ENCODE data around the gene PCAT6.
"Not testable (repeated sequence)": the region's sequence is repeated elsewhere in the genome, so short reads cannot be mapped to it uniquely, and the experiment has no call there.

Gene PCAT6

GRCh38 chr1:202810615-202811295, at the start of gene PCAT6:
Gene PCAT6, plus strand, starts transcription at chr1:202810954.
- peak; percentile 70 for DNase-seq (ENCODE audit: low read depth)

GRCh38 chr1:202762019-202762418, 48.7 kb upstream of the PCAT6 start:
- no peak for DNase-seq (ENCODE audit: low read depth)

GRCh38 chr1:202765721-202766120, 45.0 kb upstream of the PCAT6 start:
- no peak for DNase-seq (ENCODE audit: low read depth)

- no peak for DNase-seq (ENCODE audit: low read depth)
Measured at GRCh38 chr1:202770135-202770534, 40.6 kb upstream of the PCAT6 start.

DNA sequence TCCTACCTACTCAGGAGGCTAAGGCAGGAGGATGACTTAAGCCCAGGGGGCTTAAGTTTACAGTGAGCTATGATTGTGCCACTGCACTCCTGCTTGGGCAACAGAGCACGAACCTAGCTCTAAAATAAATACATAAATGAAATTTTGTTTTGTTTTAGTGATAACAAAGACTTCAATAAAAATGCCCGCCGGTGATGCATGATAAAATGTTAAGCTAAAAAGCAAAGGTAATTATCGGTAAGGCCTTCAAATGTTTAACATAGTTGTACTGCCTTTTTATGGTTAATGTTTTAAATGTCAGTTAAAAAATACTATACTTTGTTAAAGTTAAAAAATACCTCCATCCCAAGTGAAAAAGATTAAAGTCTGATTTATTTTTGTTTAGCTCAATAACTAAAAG, 29.6 kb upstream of the PCAT6 start:
- no peak for DNase-seq (ENCODE audit: low read depth)

DNA sequence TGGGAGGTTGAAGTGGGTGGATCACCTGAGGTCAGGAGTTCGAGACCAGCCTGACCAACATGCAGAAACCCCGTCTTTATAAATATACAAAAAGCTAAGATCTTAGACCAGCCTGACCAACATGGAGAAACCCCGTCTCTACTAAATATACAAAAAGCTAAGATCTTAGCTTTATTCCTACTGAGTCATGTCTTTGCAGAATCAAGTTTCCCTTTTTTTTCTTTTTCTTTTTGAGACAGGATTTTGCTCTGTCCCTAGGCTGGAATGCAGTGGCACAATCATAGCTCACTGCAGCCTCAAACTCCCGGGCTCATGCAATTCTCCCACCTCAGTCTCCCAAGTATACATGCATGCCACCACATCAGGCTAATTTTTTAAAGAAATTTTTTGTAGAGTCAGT, 23.9 kb upstream of the PCAT6 start:
- no peak for DNase-seq (ENCODE audit: low read depth)

- no peak for DNase-seq (ENCODE audit: low read depth)
Measured at GRCh38 chr1:202788800-202789199, 22.0 kb upstream of the PCAT6 start.

GRCh38 chr1:202791077-202791747, 19.5 kb upstream of the PCAT6 start:
- no peak for DNase-seq (ENCODE audit: low read depth)

DNA sequence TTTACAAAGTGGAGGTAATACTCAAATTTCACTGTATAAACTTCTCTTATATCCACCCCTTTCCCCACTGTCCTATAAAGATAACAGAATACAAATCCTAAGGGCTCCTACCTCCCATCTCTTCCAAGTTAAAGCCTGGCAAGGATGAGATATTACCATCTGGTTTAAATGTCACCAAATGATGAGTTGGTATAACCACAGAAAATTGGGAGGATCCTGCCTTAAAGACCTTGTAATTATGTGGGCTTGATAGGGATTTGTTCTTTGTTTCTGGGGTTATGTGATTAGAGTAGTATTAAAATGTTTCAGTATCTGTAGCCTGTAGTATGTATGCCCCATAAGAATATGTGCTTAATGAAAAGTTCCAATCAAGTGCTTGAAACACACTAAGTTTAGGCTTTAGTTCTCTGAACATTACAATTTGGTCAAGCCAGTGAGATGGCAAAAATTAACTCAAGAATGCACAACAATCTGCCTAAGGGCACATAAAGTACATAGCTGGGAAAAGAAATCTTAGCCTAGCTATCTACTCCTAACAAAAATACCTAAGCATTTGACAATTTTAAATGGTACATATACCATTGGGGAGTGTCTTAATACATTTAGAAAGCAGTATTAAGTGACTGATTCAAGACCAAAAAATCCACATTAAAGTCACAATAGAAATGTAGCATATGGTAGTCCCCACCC, 16.6 kb upstream of the PCAT6 start:
- no peak for DNase-seq (ENCODE audit: low read depth)

DNA sequence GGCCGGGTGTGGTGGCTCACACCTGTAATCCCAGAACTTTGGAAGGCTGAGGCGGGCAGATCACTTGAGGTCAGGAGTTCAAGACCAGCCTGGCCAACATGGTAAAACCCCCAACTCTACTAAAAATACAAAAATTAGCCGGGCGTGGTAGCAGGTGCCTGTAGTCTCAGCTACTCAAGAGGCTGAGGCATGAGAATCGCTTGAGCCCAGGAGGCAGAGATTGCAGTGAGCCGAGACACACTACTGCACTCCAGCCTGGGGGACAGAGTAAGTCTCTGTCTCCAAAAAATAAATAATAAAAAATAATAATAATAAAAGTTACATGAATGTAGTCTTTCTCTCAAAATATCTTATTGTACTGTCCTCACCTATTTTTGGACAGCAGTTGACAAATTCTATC, 15.8 kb upstream of the PCAT6 start:
- not testable (repeated sequence) for DNase-seq (ENCODE audit: low read depth)

DNA sequence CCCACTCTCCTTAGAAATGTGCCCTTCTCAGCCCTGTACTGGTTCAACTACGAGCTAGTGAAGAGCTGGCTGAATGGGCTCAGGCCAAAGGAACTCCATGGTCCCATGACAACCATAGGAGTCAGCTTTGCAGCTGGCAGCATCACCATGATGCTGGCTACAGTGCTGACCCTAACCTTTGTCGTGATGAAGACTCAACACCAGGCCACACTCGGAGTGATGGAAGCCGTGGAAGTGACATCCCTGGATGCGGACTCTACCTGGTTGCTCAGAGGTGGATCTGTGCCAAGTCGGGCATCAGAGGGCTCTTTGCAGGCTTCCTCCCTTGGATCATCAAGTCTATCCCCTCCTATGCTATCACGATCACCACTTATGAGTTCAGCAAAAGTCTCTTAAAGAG, 14.1 kb upstream of the PCAT6 start:
- no peak for DNase-seq (ENCODE audit: low read depth)

GRCh38 chr1:202798260-202798659, 12.5 kb upstream of the PCAT6 start:
- DNase-seq (ENCODE audit: low read depth), result no peak

DNA sequence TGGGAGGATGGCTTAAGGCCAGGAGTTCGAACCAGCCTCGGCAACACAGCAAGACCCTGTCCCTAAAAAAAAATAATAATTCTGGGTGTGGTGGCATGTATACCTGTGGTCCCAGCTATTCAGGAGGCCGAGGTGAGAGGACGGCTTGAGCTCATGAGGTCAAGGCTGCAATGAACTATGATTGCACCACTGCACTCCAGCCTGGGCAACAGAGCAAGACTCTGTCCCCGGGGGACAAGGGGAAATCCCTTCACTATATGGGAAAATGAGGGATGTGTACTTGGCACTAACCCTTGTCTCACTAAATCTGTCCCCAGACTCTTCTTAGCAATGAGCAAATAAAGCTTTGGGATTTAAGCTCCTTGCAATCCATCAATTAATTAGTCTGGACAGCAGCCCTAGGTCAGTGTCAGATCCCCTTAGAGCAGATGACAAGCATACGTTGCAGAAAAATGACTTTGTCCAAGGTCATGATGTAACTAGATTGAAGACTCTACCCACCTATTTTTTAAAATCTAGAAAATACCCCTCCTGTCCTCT, 11.9 kb upstream of the PCAT6 start:
- DNase-seq (ENCODE audit: low read depth), result no peak

DNA sequence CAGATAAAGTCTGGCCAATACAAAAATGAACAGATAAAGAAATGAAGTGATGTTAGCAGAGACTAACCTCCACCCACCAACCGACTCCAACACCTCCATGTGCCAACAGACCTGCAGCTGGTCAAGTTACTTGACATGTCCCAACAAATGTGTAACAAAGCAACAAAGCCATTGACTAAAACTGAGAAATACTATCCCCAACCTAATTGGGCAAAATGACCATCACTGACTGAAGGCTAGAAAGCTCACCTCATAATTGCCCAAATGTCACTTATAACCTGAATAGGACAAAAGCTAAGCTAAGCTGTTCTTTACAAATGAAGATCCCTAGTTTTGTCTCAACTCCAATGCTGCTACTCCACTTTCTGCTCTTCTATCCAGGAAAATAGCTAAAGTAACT, 10.0 kb upstream of the PCAT6 start:
- no peak for DNase-seq (ENCODE audit: low read depth)

DNA sequence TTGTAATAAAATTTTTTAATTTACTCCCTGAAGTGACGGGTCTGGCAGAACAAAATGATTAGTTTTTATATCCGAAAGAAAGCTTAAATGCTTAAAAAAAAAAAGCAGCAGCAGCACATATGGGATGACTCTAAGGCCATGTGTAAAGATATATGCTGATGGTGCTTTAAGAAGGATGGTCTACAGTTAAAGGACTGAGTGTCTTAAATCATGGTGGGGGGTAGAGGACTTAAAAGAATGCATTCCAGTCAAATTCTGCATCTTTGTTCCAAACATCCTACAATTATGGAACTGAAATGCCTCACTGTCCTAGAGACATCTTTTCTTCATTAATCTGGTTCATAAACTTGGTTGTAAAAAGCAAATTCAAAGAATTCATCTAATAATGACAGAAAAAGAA, 9.6 kb upstream of the PCAT6 start:
- DNase-seq (ENCODE audit: low read depth), result no peak

DNA sequence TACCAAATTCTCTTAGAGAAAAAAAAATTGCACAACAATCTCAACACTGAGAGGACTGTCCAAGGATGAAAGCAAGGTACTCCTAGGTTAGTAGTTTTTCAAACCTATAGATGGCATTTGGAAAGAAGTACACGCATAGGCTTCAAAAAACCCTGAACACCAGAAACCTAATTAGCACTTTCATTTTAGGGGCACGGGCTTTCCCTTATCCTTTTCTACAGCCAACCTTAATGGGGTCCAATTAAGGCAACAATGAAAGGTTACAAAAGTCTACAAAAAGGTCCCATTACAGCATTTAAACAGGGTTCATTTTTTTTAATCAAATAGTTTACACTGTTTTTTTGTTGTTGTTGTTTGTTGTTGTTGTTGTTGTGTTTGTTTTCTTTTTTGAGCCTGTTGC, 8.7 kb upstream of the PCAT6 start:
- no peak for DNase-seq (ENCODE audit: low read depth)

DNA sequence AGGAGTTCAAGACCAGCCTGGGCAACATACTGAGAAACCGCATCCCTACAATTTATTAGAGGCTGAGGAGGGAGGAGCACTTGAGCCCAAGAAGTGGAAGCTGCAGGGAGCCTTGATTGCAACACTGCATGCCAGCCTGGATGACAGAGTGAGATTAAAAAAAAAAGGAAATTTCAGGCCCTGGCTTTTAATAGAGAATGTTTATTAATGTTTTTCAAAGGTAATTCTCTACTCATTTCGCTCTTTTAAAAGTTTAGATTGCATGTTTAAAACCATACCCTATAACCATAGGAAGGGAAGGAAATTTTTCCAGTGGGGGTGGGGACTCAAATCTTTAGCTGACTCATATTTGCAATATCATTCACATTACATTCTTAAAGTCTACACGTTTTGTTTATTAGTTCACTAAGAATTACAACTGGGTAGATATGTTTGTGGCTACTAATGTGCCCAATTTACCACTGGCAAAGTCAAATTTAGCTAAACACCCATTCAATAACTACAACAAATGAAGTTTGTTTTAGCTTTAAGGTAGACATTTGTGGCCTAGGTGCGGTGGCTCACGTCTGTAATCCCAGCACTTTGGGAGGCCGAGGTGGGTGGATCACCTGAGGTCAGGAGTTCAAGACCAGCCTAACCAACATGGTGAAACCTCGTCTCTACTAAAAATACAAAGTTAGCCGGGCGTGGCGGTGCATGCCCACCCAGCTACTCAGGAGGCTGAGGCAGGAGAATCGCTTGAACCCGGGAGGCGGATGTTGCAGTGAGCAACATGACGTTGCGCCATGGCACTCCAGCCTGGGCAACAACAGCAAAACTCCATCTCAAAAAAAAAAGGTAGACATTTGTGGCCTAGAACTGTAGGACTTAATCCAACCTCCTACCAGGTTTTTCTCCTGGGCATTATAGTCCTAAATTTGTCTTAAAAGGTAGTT, 7.5 kb upstream of the PCAT6 start:
- no peak for DNase-seq (ENCODE audit: low read depth)

DNA sequence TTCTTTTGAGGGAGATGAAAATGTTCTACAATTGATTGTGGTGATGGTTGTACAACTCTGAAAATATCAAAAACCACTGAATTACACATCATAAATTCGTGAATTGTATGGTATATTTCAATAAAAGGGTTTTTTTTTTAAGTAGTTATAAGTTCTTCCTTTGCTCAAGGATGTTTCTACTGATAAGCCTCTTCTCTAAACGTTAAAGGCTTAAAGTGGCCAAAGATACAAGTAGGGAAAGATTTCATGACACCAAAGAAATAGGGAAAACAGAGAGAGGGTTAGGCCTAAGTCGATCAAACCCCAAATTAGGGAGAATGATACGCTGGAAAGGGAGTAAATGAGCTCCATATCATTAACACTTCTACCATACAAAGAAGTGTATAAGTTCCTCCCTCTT, 6.6 kb upstream of the PCAT6 start:
- no peak for DNase-seq (ENCODE audit: low read depth)

DNA sequence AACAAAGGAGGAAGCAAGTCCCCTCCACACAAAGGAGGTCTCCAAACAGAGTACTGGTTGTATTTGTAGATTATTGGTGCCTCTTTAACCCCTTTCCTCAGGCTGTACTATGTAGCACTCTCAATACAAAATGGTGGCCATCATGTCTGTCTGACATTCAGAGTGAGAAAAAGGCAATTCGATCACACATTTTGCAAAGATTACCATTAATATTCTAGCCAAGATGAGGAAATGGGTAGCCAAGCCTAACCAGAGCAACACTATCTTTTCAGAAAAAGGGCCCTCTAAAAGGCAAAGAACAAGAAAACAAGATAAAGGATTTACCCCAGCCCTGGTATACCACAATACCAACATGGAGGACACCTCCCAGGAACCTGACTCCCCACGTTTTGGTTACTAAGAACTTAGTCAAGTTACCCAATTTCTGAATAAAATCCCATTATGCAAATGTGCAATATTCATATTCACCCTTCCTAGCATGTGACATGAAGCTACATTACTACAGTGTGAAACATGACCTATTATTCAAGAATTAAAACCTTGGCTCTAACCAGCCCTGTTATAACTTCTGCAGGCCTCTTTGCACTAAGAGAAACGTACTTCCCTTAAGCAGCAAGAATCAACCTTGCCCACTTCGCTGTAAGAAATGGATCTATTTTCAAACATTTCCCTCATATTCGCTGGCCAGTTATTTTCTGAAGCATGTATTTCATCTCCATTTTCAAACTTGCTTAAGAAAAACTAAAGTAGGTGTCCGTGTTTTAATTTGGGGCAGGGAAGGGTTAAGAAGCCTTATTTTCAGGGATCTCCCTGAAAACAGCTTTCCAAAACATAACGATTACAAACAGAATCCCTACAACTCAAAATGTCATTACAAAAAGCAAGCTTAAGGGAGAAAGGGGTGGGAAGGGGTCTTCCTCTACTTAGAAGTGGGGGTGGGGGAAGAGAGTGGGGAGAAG, 4.6 kb upstream of the PCAT6 start:
- DNase-seq (ENCODE audit: low read depth), result no peak

- no peak for DNase-seq (ENCODE audit: low read depth)
Measured at GRCh38 chr1:202806845-202807450, 3.8 kb upstream of the PCAT6 start.

Measured in stimulated activated CD8-positive, alpha-beta memory T cell treated with anti-CD3 and anti-CD28 coated beads, Interleukin-7, amount 100 ng/mL, for 24 hours (primary cell).